Fibroblast of lung (primary cell): Measurements from ENCODE around the gene TBX1. TPM values are rescaled to one million over a fixed set of nuclear protein-coding genes. Genes with fewer than 3 reads are reported as not detected.

ENCODE experiments used
- DNase-seq, 2 donors: peaks; one replicate each; pipeline versions ENCODE4 v3.0.0 to v3.0.0-alpha.2; 2010; ENCODE audit warnings: low read depth in 2 of 2
- H2AFZ ChIP-seq: 2 replicates; pipeline ENCODE4 v1.5.1; 2012; ENCODE audit warnings: low read length, control low read depth, inconsistent platforms
- H3K27ac ChIP-seq: 2 replicates; pipeline ENCODE4 v1.5.1; 2011; ENCODE audit warnings: low read length, control low read depth; ENCODE audit not compliant: insufficient read depth
- H3K27me3 ChIP-seq: 2 replicates; pipeline ENCODE4 v1.5.1; 2011; ENCODE audit warnings: mild to moderate bottlenecking, low read length; ENCODE audit not compliant: control insufficient read depth, insufficient read depth
- H3K36me3 ChIP-seq: 2 replicates; pipeline ENCODE4 v1.5.1; 2011; ENCODE audit warnings: low read length; ENCODE audit not compliant: control insufficient read depth, insufficient read depth
- H3K4me1 ChIP-seq: 2 replicates; pipeline ENCODE4 v1.5.1; 2011; ENCODE audit warnings: low read length; ENCODE audit not compliant: control insufficient read depth, insufficient read depth; ENCODE audit errors: extremely low read depth
- H3K4me2 ChIP-seq: 2 replicates; pipeline ENCODE4 v1.5.1; 2011; ENCODE audit warnings: low read length, control low read depth; ENCODE audit not compliant: insufficient read depth; ENCODE audit errors: extremely low read depth
- H3K4me3 ChIP-seq, 4 experiments: fragments of 200-600 bp in 1 of 4; sonication (generic) in 1 of 4; replicated peaks in 1 of 4; 2 replicates each; pipeline ENCODE4 v1.5.1; 2011 to 2016; ENCODE audit warnings: low read length in 4 of 4, low read depth in 3 of 4, mild to moderate bottlenecking in 3 of 4, control low read depth in 2 of 4, inconsistent platforms in 1 of 4, mixed read lengths in 1 of 4; ENCODE audit not compliant: insufficient read depth in 1 of 4; ENCODE audit errors: control extremely low read depth in 1 of 4
- H3K79me2 ChIP-seq: 2 replicates; pipeline ENCODE4 v1.5.1; 2012; ENCODE audit warnings: mild to moderate bottlenecking, low read length, inconsistent platforms; ENCODE audit not compliant: control insufficient read depth, insufficient read depth
- H3K9ac ChIP-seq: 2 replicates; pipeline ENCODE4 v1.5.1; 2011; ENCODE audit warnings: mild to moderate bottlenecking, low read length, control low read depth; ENCODE audit not compliant: insufficient read depth
- H3K9me3 ChIP-seq: 2 replicates; pipeline ENCODE4 v1.5.1; 2012; ENCODE audit warnings: low read depth, low read length; ENCODE audit not compliant: control insufficient read depth, insufficient read depth
- H4K20me1 ChIP-seq: 2 replicates; pipeline ENCODE4 v1.5.1; 2011; ENCODE audit warnings: low read length; ENCODE audit not compliant: control insufficient read depth, insufficient read depth; ENCODE audit errors: extremely low read depth
- EZH2 ChIP-seq: IDR thresholded peaks from 2 replicates; pipeline ENCODE4 v1.5.1; 2012; ENCODE audit warnings: low read length, control low read depth, mild to moderate bottlenecking; ENCODE audit errors: missing control alignments
- polyA plus RNA-seq, 2 donors: library from polyadenylated mRNA; depleted of rRNA in 1 of 2; stranded (reverse) in 1 of 2; unstranded in 1 of 2; fragments of >200 nt; gene quantifications; 2 replicates each; pipeline ENCODE4 v1.2.1, GENCODE V29; 2011 to 2012; ENCODE audit warnings: missing spikeins in 1 of 2
- total RNA-seq: library from RNA; depleted of rRNA; stranded (reverse); fragments of >200 nt; gene quantifications from 2 replicates; pipeline ENCODE4 v1.2.1, GENCODE V29; 2014
- TF ChIP-seq, protein P1 (sequence below), 2 donors: IDR thresholded peaks in 1 of 2; conservative IDR thresholded peaks in 1 of 2; 1 replicate in 1 of 2; 2 replicates in 1 of 2; pipeline ENCODE4 v1.5.1; 2011 to 2012; ENCODE audit warnings: low read length in 2 of 2, control low read depth in 1 of 2, inconsistent platforms in 1 of 2, low read depth in 1 of 2, mild to moderate bottlenecking in 1 of 2

TBX1 gene
- total and polyA plus RNA-seq, 2 donors (not counting 1 experiment from before 2014, with no cell fraction given): not detected

DNA sequence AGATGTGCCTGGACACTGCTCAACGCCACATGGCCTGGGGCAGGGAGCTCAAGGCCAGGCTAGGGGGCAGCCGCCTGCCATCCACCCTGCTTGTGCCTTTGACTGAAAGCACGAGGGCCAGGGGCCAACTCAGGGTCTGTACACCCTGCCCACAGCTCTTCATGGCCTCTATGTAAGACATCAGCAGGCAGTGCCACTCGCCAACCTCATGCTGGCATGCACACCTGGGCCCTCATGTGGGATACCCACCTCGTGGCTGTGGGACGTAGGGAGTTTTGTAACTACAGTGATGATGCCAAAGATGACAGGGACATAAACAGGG is 25.6 kb downstream of the TBX1 start:
- Histone ChIP-seq H3K4me1 (no peaks in the 10 kb centered on the region), H2AFZ (no peak overlapping the region), H3K4me2 (no peak overlapping the region), H3K4me3 (no peak overlapping the region), H3K36me3 (no peaks in the 10 kb centered on the region), H4K20me1 (no peaks in the 10 kb centered on the region), H3K9me3 (no peaks in the 10 kb centered on the region), H3K9ac (no peak overlapping the region), H3K79me2 (no peaks in the 10 kb centered on the region), H3K27me3 (no peaks in the 10 kb centered on the region), H3K27ac (no peak overlapping the region)
- TF ChIP-seq EZH2: no peak
- TF ChIP-seq, protein P1, sequence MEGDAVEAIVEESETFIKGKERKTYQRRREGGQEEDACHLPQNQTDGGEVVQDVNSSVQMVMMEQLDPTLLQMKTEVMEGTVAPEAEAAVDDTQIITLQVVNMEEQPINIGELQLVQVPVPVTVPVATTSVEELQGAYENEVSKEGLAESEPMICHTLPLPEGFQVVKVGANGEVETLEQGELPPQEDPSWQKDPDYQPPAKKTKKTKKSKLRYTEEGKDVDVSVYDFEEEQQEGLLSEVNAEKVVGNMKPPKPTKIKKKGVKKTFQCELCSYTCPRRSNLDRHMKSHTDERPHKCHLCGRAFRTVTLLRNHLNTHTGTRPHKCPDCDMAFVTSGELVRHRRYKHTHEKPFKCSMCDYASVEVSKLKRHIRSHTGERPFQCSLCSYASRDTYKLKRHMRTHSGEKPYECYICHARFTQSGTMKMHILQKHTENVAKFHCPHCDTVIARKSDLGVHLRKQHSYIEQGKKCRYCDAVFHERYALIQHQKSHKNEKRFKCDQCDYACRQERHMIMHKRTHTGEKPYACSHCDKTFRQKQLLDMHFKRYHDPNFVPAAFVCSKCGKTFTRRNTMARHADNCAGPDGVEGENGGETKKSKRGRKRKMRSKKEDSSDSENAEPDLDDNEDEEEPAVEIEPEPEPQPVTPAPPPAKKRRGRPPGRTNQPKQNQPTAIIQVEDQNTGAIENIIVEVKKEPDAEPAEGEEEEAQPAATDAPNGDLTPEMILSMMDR (conservative IDR thresholded peaks at IDR 0.05 in 1 of 2, IDR thresholded peaks at IDR 0.05 in 1 of 2; ENCODE audit: low read depth in 1 of 2, low read length in 2 of 2): no peak
- DNase-seq: no peak

DNA sequence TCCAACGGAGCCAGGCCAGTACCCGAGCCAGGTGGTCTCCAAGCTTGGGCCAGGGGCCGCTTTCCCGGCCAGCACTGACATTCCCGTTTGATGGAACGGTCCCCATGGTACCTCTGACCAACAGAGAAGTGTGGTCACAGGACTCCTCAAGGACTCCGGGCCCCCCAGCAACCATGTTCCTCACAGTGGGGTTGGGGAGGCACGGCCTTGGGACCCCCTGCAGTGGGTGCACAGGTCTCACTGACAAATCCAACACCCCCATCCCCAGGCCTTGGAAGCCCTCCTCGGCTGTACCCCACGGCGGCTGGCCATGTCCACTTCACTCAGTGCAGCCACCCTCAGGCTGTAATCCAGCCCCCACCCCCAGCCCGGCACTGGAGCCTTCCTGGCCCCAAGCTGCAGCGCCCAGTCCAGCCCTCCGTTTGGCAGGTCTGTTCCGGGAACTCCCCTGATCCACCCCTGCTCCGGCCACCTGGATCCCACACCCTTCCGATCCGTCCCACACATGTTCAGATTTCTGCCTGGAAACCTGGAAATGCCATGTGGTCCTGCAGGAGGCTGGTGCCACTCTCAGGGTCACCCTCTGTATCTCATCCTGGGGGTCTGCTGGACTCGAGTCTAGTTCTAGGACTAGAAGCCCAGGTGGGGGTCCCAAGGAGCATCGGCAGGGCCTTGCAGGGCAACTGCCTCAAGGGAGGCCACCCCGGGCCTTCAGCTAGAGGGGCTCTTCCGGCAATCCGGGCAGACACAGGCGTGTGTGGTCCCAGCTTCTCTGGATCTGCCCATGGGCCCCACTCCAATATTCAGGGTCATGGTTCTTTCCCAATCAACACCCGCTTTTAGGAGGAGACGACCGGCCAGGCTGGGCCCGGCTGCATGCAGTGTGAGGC is 26.6 kb downstream of the TBX1 start:
- DNase-seq: no peak
- no peaks in the 10 kb centered on the region for H3K27me3 ChIP-seq
- H4K20me1 ChIP-seq: no peaks in the 10 kb centered on the region
- TF ChIP-seq, protein P1 (conservative IDR thresholded peaks at IDR 0.05 in 1 of 2, IDR thresholded peaks at IDR 0.05 in 1 of 2; ENCODE audit: low read depth in 1 of 2, low read length in 2 of 2): no peak
- no peak for TF ChIP-seq EZH2
- no peaks in the 10 kb centered on the region for H3K36me3 ChIP-seq
- no peaks in the 10 kb centered on the region for H3K4me1 ChIP-seq
- no peak overlapping the region for H3K9ac ChIP-seq
- H3K4me3 ChIP-seq: no peak overlapping the region
- no peak overlapping the region for H2AFZ ChIP-seq
- no peaks in the 10 kb centered on the region for H3K9me3 ChIP-seq
- H3K27ac ChIP-seq: no peak overlapping the region
- no peak overlapping the region for H3K4me2 ChIP-seq
- no peaks in the 10 kb centered on the region for H3K79me2 ChIP-seq

DNA sequence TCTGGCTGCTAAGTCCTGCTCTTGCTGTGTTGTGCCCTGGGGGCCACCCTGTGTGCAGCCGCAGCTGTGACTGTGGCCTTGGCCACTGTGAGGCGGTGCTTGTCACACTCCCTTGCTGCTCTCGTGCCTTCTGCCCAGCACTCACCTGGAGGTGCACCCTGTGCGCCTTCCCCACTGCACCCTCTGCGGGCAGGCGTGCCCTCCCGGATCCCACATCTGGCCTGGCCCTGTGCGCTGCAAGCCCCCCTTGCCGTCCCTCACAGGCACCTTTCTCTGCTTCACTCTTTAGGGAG is 27.2 kb downstream of the TBX1 start:
- no peak overlapping the region for H3K9ac ChIP-seq
- H3K27me3 ChIP-seq: no peaks in the 10 kb centered on the region
- no peak overlapping the region for H3K4me2 ChIP-seq
- no peak for DNase-seq
- no peaks in the 10 kb centered on the region for H3K79me2 ChIP-seq
- H3K9me3 ChIP-seq: no peaks in the 10 kb centered on the region
- no peak overlapping the region for H3K27ac ChIP-seq
- no peaks in the 10 kb centered on the region for H3K36me3 ChIP-seq
- no peak for TF ChIP-seq EZH2
- TF ChIP-seq, protein P1 (conservative IDR thresholded peaks at IDR 0.05 in 1 of 2, IDR thresholded peaks at IDR 0.05 in 1 of 2; ENCODE audit: low read depth in 1 of 2, low read length in 2 of 2): no peak
- H4K20me1 ChIP-seq: no peaks in the 10 kb centered on the region
- H3K4me3 ChIP-seq: no peak overlapping the region
- H2AFZ ChIP-seq: no peak overlapping the region
- H3K4me1 ChIP-seq: no peaks in the 10 kb centered on the region
